HG02840 (cell line): Measurements from ENCODE around the gene ACAT1.
"Not testable (repeated sequence)": the region's sequence is repeated elsewhere in the genome, so short reads cannot be mapped to it uniquely, and the experiment has no call there.

Experiments
- ATAC-seq: cut with Tn5 transposase; IDR thresholded peaks from one replicate; pipeline ENCODE4 v1.9.1; 2021; ENCODE audit warnings: mild to moderate bottlenecking, moderate library complexity, moderate number of reproducible peaks; ENCODE audit not compliant: unreplicated experiment, low FRiP score

Gene ACAT1

GRCh38 chr11:108121274-108122155 lies at the start of gene ACAT1:
TSS of gene ACAT1 (plus strand) at chr11:108121567. CDS start at chr11:108121607, 40 bp downstream.
- peak; percentile 98 for ATAC-seq

GRCh38 chr11:108084811-108085210 lies 36.6 kb upstream of the ACAT1 start:
- ATAC-seq = no peak

GRCh38 chr11:108085672-108086071 lies 35.7 kb upstream of the ACAT1 start:
- ATAC-seq = no peak

- ATAC-seq = no peak
Observed at GRCh38 chr11:108092134-108092533, 29.2 kb upstream of the ACAT1 start.

- no peak for ATAC-seq
Observed at GRCh38 chr11:108093128-108093904, 28.1 kb upstream of the ACAT1 start.

- no peak for ATAC-seq
Observed at GRCh38 chr11:108097179-108097578, 24.2 kb upstream of the ACAT1 start.

GRCh38 chr11:108101090-108101775 lies 20.1 kb upstream of the ACAT1 start:
- ATAC-seq = no peak

GRCh38 chr11:108111126-108111525 lies 10.2 kb upstream of the ACAT1 start:
- ATAC-seq = no peak

GRCh38 chr11:108112057-108112456 lies 9.3 kb upstream of the ACAT1 start:
- no peak for ATAC-seq

GRCh38 chr11:108115500-108116140 lies 5.7 kb upstream of the ACAT1 start:
- no peak for ATAC-seq

GRCh38 chr11:108117746-108118371 lies 3.5 kb upstream of the ACAT1 start:
- ATAC-seq = no peak

- peak; percentile 17 for ATAC-seq
Observed at GRCh38 chr11:108120936-108121273, 462 bp upstream of the ACAT1 start.

- ATAC-seq = no peak
Observed at GRCh38 chr11:108122166-108122628, 830 bp downstream of the ACAT1 start.

GRCh38 chr11:108125096-108125495 lies 3.7 kb downstream of the ACAT1 start:
- ATAC-seq = no peak

GRCh38 chr11:108128772-108129171 lies 7.4 kb downstream of the ACAT1 start:
- no peak for ATAC-seq

- ATAC-seq = no peak
Observed at GRCh38 chr11:108131993-108132392, 10.6 kb downstream of the ACAT1 start.

GRCh38 chr11:108132993-108133538 lies 11.7 kb downstream of the ACAT1 start:
- not testable (repeated sequence) for ATAC-seq

- ATAC-seq = no peak
Observed at GRCh38 chr11:108135845-108136544, 14.6 kb downstream of the ACAT1 start.

- no peak for ATAC-seq
Observed at GRCh38 chr11:108137212-108137611, 15.8 kb downstream of the ACAT1 start.
